Measurements from ENCODE around the gene PHF23. TPM values are rescaled to one million over a fixed set of nuclear protein-coding genes. Genes with fewer than 3 reads are reported as not detected.
A peak's percentile ranks its signal among the peaks of the same experiment; 100 is the strongest.

PHF23 gene
- polyA plus RNA-seq, 3 donors: 51.1 to 60.7 (median 53.7) TPM

GRCh38 chr17:7221278-7222092 lies 17.8 kb downstream of the PHF23 start:
- no peak for DNase-seq (ENCODE audit: low read depth in 3 of 3, low spot score in 2 of 3)

- no peak for DNase-seq (ENCODE audit: low read depth in 3 of 3, low spot score in 2 of 3)
These were observed 18.5 kb downstream of the PHF23 start for GRCh38 chr17:7220593-7221277.

- DNase-seq (ENCODE audit: low read depth in 3 of 3, low spot score in 2 of 3): no peak
These were observed 19.3 kb downstream of the PHF23 start, which contains the start of the genes ACADVL and DLG4 for GRCh38 chr17:7219812-7220592. ACADVL (plus strand) TSS chr17:7219938; CDS start chr17:7219985, 47 bp downstream. DLG4 (minus strand) TSS chr17:7219836.

GRCh38 chr17:7219229-7219811 lies 19.9 kb downstream of the PHF23 start:
- no peak for DNase-seq (ENCODE audit: low read depth in 3 of 3, low spot score in 2 of 3)

GRCh38 chr17:7218758-7219157 lies 20.5 kb downstream of the PHF23 start:
- DNase-seq (ENCODE audit: low read depth in 3 of 3, low spot score in 2 of 3): no peak

GRCh38 chr17:7218166-7218565 lies 21.1 kb downstream of the PHF23 start:
- DNase-seq (ENCODE audit: low read depth in 3 of 3, low spot score in 2 of 3): no peak

GRCh38 chr17:7217113-7217987 lies 21.9 kb downstream of the PHF23 start:
- DNase-seq (ENCODE audit: low read depth in 3 of 3, low spot score in 2 of 3): no peak

- no peak for DNase-seq (ENCODE audit: low read depth in 3 of 3, low spot score in 2 of 3)
These were observed 22.8 kb downstream of the PHF23 start for GRCh38 chr17:7216242-7217112.

- DNase-seq (ENCODE audit: low read depth in 3 of 3, low spot score in 2 of 3): no peak
These were observed 23.5 kb downstream of the PHF23 start for GRCh38 chr17:7215652-7216180.

- peak in 1 of 3 donors; percentile 86 for DNase-seq (ENCODE audit: low read depth in 3 of 3, low spot score in 2 of 3)
These were observed 24.1 kb downstream of the PHF23 start for GRCh38 chr17:7215136-7215638.

- peak; percentile 96 for DNase-seq (ENCODE audit: low read depth in 3 of 3, low spot score in 2 of 3)
These were observed 24.7 kb downstream of the PHF23 start for GRCh38 chr17:7214300-7215135.

GRCh38 chr17:7213895-7214299 lies 25.4 kb downstream of the PHF23 start:
- DNase-seq (ENCODE audit: low read depth in 3 of 3, low spot score in 2 of 3): peak; percentile 90 to 93 (median 92)

- DNase-seq (ENCODE audit: low read depth in 3 of 3, low spot score in 2 of 3): no peak
These were observed 27.6 kb downstream of the PHF23 start for GRCh38 chr17:7211491-7212273.

GRCh38 chr17:7208754-7209460 lies 30.4 kb downstream of the PHF23 start:
- DNase-seq (ENCODE audit: low read depth in 3 of 3, low spot score in 2 of 3): no peak

GRCh38 chr17:7208027-7208571 lies 31.2 kb downstream of the PHF23 start:
- no peak for DNase-seq (ENCODE audit: low read depth in 3 of 3, low spot score in 2 of 3)

Data from right renal cortex interstitium (tissue), 3 donors.